ENCODE measurements around the gene APOL2.
"Not testable (repeated sequence)": the region's sequence is repeated elsewhere in the genome, so short reads cannot be mapped to it uniquely, and the experiment has no call there.

GRCh38 chr22:36229649-36230048, 9.7 kb downstream of the APOL2 start:
- TF ChIP-seq POLR2A, POLR2AphosphoS5, POU2F2, TAF1, SPI1 (IDR thresholded peaks at IDR 0.05; ENCODE audit: low read depth, low read length): not testable (repeated sequence)
